Stimulated activated CD8-positive, alpha-beta memory T cell treated with anti-CD3 and anti-CD28 coated beads, Interleukin-15, amount 100 ng/mL, for 4 hours (primary cell): Measurements from ENCODE around the gene CEP70.
"Not testable (repeated sequence)": the region's sequence is repeated elsewhere in the genome, so short reads cannot be mapped to it uniquely, and the experiment has no call there.

Source experiments
- DNase-seq, 2 donors: peaks; one replicate each; pipeline ENCODE4 v3.0.0-alpha.2; 2020; ENCODE audit warnings: low read depth in 2 of 2

Gene CEP70

DNA sequence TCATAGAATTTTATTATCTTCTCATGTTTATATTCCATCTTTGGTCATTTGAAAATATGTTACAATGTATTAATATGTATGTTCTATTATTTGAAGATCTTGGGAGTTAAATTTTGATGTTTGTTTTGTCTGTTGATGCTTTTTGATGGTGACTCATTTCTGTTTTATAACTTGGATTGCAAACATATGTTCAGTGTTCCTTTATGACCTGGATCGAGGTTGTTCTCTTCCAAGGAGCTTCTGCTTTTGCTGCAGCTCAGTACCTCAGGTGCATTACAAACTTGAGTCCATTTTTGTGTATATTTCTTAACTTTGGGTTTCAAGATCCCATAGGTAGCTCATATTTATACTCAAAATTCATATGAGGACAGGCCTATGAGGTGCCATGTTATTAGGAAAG, 122.6 kb downstream of the CEP70 start:
- DNase-seq: no peak

DNA sequence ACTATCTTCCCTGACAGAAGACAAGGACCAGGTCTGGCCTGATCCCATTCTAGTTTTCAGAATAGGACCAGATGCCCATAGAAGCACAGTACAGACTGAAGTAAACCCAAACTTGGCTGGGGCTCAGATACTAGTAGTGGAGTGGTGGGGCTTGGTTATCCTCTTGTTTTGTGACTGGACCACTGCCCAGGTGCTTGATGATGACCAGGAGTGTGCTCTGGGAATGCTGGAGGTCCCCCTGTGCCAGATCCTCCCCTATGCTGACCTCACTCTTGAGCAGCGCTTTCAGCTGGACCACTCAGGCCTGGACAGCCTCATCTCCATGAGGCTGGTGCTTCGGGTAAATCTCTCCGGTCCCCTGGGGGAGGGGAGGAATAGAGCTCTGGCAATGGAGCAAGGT, 123.4 kb downstream of the CEP70 start:
- DNase-seq: no peak

DNA sequence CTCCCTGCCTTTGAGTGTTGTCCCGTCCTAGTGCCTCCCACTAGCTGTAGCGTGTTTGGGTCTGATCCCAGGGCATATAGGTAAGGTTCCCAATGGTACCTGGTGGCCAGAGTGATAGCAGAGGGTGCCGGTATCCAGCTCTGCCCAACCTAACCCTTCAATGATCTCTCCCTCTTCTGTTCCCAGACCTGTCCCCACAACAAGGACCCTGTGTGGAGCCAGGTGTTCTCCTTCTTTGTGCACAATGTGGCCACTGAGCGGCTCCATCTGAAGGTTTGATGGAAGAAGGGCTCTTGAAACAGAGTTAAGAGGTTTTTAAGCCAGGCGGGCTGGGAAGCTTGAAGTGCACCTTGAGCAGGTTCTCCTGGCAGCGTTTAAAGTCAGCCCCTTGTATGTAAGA, 124.2 kb downstream of the CEP70 start:
- DNase-seq: no peak

DNA sequence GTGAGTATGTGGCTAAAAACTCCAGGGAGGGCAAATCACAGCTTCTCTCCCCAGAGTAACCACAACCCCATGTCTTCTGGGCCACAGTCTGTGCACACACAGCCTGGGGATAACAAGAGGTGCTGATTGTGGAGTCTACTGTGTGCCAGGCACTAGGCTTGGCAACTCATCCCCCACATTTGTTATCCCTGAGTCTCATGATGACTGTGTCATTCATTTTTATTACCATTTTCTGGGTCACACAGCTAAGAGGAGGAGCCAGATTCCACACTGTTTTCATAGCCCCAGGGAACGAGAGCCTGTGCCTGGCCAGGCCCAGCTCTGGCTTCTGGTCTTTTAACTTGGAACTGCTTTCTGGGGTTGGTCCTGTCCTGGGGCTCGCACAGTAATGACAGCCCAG, 125.2 kb downstream of the CEP70 start:
- DNase-seq: no peak

DNA sequence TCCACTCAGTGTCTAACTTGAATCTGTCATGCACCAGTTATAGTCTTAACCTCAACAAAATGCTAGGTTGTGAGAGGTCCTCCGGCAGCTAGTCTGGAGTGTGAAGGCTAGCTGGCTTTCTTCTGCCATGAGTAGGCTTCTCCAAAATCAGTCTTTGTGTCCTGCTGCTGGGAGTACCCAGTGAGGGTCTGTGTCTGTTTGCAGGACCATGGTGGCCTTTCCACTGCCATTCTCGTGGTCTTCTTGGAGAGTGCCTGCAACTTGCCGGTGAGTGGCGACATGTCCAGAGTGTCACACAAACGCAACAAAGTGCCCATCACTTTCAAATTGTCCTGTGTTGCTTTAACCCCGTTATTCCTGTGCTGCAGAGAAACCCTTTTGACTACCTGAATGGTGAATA, 125.6 kb downstream of the CEP70 start:
- DNase-seq: no peak

DNA sequence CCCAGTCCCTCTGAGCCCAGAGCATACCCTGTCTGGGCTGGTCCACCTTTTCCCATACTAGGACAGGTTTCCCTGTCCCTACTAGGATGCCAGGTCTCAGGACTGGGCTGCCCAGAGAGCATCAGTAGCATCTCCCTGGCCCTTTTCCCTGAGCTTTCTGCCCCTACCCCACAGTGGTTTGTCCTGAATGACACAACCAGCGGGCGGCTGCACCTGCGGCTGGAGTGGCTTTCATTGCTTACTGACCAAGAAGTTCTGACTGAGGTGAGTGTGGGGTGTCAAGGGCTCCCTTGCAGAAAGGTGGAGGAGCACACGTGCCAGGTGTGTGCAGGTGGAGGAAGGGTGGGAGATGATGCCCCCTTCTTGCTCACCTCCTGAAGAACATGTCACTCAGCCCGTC, 126.1 kb downstream of the CEP70 start:
- no peak for DNase-seq

DNA sequence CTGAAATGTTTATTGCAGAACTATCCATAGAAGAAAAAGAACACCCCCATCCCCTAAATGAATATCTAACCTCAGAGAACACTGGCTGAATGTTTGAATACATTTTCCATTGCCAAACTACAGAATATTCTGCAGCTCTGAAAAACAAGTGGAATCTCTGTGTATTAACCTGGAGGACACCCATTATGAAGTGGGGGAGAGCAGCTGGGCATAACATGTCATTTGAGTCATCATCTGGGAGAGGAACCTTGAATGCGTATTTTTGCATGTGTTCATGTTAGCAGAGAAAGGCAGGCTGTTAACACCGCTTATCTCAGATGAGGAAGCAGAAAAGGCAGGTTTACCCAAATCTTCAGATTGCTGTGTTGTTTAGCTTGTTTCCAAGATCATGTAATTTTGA, 128.1 kb downstream of the CEP70 start:
- DNase-seq: no peak

DNA sequence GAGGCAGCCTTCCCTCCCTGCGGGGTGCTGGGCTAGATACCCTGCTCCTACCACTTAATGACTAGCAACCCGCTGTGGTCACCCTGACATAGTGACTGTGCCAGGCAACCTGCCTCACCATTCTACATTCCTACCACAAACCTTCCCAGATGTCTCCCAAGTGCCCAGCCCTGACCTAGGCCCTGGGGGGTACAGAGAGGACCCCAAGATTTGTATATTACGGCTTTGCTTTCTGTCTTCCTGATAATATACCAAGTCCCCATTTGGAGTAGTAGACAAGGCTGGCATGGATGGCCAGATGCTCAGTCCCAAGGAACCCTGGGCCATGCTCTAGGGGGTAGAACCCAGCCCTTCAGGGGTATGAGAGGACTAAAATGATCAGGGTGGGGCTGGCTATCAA, 128.6 kb downstream of the CEP70 start:
- no peak for DNase-seq

DNA sequence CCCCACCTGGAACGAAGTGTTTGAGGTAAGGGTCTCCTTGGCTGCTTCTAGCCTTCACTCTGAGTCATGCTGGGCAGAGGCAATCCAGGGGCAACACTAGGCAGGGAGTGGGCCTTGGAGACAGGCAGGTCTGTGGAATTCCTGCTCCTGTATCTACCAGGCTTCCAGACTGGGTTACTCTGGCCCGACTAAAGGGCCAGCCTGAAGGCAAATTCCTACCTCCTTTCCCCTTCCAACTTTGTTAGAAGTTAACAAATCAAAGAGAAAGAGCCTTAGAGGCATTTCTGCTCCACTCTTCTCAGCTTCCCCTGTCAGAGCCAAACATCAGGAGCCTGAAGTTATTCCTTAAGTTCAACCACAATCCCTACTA, 129.6 kb downstream of the CEP70 start:
- no peak for DNase-seq

DNA sequence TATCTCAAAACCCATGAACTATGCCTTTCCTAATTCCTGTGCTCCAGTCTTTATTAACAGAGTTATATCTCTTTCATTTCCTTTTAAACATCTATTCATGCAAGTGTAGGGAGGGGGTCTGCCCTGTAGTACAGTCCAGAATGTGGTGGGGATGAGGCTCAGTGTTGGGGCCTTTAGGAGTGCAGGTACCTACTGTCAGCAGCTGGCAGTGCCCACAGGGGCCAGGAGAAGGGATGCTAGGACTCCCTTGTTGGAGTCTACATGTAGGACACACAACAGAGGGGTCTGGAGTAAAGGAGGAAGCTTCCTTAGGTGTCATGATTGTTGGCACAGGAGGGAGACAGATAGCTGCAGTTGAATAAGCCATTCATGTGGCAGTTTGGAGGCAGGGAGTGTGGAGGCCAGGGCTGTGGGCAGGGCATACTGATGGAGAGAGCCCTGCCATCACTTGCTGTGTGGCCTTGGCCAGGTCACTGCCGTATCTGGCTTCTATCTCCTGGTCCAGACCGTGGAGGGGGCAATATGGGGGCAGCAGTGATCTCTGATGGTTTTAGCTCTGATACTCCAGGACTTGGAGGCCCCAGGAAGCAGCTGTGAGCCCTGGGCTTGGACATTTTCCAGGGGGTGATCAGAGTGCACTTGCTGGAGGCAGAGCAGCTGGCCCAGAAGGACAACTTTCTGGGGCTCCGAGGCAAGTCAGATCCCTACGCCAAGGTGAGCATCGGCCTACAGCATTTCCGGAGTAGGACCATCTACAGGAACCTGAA, 130.2 kb downstream of the CEP70 start:
- no peak for DNase-seq

DNA sequence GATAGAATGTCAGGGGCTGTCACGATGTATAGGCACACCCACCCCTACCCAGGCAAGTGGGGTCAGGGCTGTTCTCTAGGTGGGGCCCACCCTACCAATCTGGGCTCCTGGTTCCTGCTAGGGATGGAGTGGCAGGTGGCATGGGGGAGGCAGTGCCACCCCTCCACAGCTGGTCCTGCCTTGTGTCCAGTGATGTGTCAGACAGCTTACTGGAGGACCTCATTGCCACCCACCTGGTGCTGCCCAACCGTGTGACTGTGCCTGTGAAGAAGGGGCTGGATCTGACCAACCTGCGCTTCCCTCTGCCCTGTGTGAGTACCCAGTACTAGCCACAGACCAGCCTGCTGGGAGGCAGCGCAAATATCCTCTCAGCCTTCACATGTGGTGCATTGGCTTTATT, 132.2 kb downstream of the CEP70 start:
- no peak for DNase-seq

DNA sequence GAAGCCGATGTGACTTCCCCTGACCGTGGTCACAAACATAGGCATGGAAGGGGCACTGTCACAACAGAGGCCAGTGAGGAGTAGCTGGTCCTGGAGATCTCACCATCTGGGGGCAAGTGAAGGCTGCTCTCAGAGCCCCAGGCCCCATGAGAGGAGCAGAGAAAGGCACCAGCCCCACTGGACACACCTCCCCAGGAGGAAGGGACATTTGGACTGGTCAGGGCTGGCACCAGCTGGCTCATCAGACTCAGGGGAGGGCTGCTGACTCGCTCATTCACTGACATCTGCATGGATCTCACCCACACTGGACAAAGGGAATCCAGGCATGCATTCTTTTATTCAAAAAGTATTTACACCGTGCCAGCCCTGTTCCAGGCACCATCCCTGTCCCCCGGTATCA, 132.8 kb downstream of the CEP70 start:
- no peak for DNase-seq

DNA sequence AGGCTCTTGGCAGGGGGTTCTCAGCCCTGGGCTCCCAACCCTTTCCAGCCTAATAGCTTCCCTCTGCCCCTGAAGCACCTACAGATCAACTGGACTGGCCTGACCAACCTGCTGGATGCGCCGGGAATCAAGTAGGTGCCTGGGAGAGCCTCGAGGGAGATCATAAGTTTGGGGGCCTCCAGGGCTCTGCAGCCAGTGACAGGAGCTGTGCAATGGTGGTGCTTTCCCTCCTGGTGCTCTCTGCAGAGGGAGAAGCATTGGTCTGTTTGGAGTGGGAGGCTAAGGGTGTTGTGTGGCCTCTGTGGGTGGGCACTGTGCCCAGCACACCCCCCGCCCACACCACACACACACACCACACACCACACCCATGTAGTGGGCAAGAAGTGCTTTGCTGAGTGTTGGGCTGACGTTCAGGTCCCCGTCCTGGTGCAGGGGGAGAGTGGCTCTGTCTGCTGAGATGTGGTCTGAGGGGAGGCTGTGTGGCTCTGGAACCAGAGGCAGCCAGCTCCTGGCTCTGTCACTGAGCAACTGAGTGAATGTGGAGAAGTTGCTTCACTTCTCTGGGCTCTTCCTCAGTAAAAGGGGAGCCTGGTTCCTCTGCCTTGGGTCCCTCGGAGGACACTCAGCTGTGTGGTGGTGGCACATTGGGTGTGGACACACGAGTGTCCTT, 133.4 kb downstream of the CEP70 start:
- no peak for DNase-seq

DNA sequence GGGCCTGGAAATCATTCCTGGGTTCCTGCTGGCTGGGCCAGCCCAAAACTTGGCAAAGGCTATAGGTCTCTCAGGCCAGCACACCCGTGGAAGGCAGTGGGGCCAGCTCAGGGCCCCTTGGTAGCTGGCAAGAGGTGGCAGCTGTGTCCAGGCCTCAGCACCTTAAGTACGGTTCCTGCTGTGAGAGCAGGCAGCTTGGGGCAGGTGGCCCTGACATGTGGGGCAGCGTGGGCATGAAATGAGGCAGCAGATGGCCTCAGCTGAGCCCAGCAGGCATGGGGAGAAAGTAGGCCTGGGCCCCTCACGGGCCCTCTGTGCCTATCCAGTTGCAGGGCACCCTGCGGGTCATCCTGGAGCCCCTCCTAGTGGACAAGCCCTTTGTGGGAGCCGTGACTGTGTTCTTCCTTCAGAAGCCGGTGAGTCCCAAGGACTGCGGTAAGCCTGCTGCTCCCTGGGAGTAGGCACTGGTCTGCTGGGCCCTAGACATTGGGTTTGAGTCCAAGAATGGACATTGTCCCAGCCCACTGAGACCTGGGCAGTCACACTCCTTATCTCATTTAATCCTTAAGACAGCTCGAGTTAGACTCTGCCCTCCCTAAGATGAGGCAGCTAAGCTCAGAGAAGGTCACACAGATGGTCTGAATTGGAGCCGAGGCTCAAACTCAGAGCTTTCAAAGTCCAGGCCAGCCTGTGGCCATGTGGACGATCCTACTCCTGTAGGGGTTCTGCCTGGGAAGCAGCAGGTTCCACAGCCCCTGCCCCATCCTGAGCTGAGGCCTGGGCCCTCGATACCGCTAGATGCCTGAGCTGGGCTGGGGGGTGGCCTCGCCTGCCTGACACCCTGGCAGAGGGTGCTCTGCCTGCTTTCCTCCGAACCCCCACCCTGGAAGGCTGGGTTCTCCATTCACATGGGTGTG, 134.2 kb downstream of the CEP70 start:
- DNase-seq: no peak

DNA sequence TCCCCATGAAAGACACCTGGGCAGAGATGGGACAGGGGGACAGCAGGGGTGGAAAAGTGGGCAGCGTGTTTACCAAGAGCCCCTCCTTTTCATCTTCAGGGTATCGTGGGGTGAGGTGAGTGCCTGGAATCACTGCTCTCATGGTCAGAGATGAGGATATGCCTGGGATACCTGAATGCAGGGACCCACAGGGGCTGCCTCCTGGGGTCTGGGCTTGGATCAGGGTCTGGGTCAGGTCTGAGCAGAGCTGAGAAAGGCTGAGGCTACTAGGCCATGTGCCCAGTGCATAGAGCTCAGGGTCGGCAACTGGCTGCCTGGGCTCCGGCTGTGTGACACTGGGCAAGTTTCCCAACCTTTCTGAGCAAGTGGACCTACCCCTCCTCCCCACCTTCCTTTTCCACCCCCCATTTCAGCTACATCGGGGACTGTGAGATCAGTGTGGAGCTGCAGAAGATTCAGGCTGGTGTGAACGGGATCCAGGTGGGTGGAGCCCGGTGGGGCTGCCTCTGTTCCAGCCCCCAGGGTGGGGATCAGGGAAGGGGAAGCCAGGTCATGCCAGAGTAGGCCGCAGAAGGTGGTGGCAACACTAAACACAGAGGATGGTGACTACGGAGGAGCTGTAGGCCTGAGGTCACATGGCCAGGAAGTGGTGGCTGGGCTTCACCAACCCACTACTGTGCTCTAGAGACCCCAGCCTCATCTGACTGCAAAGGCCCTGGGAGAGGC, 135.1 kb downstream of the CEP70 start:
- DNase-seq: no peak

DNA sequence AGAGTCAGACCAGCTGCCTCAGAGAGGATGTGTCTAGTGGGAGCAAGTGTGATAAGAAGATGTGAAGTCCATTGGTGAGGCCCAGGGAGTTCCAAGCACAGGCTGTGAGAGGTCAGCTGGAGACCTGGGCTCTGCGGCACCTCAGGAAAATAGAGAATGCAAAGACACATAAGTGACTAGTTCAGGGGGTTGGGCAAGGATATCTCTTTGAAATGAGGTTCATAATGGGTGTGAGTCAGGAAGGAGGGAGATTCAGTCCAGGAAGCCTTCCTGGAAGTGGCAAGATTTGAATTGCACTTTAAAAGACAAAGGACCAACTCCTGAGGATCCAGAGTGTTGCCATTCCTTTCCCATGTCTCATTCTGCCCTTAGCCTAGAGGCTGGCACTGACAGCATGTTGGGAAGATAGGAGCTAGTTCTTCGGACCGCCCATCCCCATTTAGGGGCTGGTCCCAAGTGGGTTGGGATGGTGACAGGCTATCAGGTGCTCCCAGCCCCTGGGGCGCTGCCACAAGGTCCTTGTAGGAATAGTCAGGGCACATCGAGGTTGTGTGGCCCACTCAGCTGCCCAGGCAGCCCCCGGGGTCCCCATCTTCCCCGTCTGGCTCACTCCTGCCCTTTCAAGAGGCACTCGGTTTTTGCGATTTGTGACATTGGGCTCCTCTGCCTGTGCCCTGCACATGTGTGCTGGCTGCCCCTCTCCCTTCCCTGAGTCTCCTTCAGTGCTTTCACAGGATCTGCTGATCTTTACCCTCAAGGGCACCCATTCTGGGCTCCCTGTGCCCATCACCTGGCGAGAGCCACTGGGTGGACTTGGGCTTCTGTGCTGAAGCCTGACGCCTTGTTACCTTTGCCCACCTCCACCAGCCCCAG, 136.0 kb downstream of the CEP70 start:
- DNase-seq: no peak

DNA sequence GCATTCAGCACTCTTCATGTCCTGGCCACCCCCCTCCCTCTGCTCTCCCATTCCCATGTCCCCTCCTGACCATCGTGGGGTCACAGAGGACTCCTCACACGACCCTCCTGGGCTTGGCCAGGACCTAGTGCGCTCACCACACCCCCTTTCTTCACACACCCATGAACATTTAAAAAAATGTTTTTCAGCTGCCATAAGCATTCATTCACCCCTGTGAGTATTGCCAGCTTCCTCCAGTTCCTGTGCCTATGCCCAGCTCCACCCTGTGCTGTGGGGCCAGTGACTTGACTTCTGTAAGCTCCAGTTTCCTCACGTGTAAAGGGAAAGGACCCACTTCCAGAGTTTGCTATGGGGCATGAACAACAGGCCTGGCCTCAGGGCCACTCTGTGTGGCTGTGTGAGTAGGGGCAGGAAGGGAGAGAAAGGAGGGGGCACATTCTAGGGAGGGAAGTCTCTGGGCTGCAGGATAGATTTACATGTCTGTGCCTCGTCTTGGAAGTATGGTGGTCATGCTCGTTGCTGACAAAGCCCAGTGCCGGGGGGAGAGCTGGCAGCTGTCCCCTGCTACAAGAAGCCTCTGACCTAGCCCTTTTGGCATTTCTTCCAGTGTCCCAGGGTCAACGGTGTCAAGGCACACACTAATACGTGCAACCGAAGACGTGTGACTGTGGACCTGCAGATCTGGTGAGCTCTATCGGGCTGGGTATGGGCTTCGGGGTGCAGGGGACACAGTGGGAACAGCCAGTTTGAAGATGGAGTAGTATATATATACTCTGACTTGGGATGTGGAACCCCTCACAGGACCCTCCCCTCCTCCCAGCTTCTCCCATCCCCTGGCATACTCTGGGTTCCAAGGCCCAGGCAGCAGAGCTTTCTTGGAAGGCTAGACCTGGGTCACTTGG, 136.8 kb downstream of the CEP70 start:
- no peak for DNase-seq

DNA sequence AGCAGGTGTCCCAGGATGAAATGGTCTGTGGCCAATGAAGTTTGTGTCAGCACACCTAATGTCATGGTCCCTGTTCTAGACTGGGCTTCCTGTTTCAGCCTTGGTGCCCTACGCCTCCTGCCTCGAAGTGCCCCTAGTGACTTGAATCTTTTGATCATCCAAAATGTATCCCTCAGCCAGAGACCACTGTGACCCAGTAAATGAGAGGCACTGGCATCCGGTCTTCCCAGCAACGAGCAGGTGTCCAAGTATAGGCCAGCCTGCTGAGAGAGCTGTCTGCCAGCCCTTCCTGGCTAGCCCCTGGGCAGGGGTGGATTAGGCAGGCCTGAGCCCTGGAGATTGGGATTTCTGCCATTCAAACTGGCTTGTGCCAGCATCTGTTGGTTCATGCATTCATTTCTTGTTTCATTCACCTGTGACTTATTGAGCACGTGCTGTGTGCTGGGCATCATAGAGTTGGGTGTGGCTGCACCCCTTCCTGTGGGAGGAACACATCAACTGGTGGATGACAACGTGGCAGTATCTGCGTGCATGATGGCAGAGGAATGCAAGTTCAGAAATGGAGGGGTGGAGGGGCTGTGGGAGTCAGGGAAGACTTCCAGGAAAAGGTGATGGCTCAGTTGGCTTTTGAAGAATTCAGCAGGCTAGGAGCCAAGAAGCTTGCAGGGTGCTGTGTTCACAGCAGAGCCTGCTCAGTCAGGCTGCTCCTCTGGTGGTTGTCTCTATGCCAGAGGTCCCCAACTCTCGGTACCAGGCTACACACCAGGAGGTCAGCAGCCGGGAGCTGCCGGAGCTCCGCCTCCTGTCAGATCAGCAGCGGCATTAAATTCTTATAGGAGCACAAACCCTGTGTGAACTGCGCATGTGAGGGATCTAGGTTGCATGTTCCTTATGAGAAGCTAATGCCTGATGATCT, 138.0 kb downstream of the CEP70 start:
- no peak for DNase-seq

DNA sequence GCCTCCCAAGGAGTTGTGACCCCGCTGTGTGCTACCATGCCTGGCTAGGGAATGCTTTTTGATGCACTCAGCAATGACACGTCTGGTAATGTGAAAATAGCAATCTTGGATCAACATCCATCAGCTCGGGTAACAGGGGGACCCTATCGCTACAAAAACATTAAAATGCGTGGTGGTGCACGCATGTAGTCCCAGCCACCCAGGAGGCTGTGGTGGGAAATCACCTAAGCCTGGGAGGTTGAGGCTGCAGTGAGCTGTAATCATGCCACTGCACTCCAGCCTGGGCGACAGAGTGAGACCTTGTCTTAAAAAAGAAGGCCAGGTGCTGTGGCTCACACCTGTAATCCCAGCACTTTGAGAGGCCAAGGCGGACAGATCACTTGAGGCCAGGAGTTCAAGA, 140.1 kb downstream of the CEP70 start:
- not testable (repeated sequence) for DNase-seq
